Measurements from ENCODE around the gene VSIG2. TPM values are rescaled to one million over a fixed set of nuclear protein-coding genes. Genes with fewer than 3 reads are reported as not detected.

The VSIG2 gene
- total and polyA plus RNA-seq, 10 of the 15 experiments (the other 5 are each of a cell fraction or from before 2014, with no cell fraction given), result 0.13 to 0.31 (median 0.15) TPM; not detected in 5

DNA sequence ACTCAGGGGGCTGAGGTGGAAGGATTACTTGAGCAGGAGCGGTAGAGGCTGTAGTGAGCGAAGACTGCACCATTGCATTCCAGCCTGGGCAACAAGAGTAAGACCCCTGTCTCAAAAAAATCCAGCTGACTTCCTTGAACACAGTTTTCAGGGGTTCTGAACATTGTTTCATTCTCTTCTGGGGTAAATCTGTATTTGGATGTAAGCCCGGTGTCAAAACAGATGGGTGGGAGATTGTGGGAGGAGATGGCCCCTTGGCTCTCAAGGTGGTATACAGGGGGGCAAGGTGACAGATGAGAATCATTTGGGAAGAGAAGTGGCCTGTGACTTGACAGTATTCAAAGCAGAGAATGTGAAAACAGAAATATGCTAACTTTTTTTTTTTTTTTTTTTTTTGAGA, 5.3 kb upstream of the VSIG2 start:
- ChIA-PET RAD21 (ENCODE audit: unreplicated experiment) (no interaction called here), SMC1A (ENCODE audit: uncharacterized antibody, unreplicated experiment) (interaction anchor here (0.8 to 8.8 kb wide), 4 partner anchors 11 to 86 kb away, joined by 4 to 93 read pairs (median 52); partner anchors contain the start of genes SIAE and SPA17), POLR2A (interaction anchor here (0.7 kb wide), 1 partner anchor 16 kb away, joined by 4 read pairs; no protein-coding TSS in a partner anchor), CTCF (interaction anchor here (0.6 to 16.3 kb wide), 3 partner anchors 13 to 56 kb away, joined by 5 to 272 read pairs (median 202); partner anchors contain the start of genes MSANTD2 and NRGN)
- in situ Hi-C loops (cut with MboI) (no loop called here), intact Hi-C loops (cut with micrococcal nuclease; ENCODE audit: unreplicated experiment) (no loop called here)
- H2AFZ ChIP-seq (ENCODE audit: control insufficient read depth, low read depth, low read length), result no peak overlapping the region
- no peak overlapping the region for H3K4me2 ChIP-seq (ENCODE audit: control insufficient read depth, insufficient read depth)
- H3K4me1 ChIP-seq (ENCODE audit: control insufficient read depth, insufficient read depth, low read length), result peaks cover 18% of the 10 kb centered on the region
- H3K27me3 ChIP-seq (replicated peaks in 1 of 2; ENCODE audit: control insufficient read depth in 2 of 2, insufficient read depth in 2 of 2, low read length in 1 of 2), result no peaks in the 10 kb centered on the region
- peaks cover 46% of the 10 kb centered on the region for H3K79me2 ChIP-seq (ENCODE audit: control insufficient read depth, insufficient read depth, low read length)
- H4K20me1 ChIP-seq (ENCODE audit: control insufficient read depth, insufficient read depth), result no peaks in the 10 kb centered on the region
- no peaks in the 10 kb centered on the region; a peak in 1 of 4 replicates for H3K36me3 ChIP-seq (ENCODE audit: control insufficient read depth in 2 of 2, insufficient read depth in 2 of 2, low read length in 1 of 2)
- ATAC-seq (no peak), DNase-seq (ENCODE audit: low read depth, low spot score) (no peak), FAIRE-seq (no peak)
- no TSS peak for BruUV-seq (replicated peaks)
- 91% methylated on average over 3 of the region's 3 CpGs for WGBS (ENCODE audit: insufficient coverage, insufficient replicate concordance, low lambda C conversion rate, missing lambda C conversion rate)
- no peaks in the 10 kb centered on the region for H3K9me3 ChIP-seq (replicated peaks; ENCODE audit: control insufficient read depth, insufficient read depth, low read length)
- H3K9ac ChIP-seq (ENCODE audit: control insufficient read depth, insufficient read depth, low read length), result no peak overlapping the region
- H3K4me3 ChIP-seq, result no peak overlapping the region
- TF ChIP-seq CHD1 (IDR thresholded peaks at IDR 0.05; ENCODE audit: low read depth, low read length), result no peak
- TF ChIP-seq STAT3 (IDR thresholded peaks at IDR 0.05; ENCODE audit: low read depth, low read length), result no peak
- no peak for TF ChIP-seq SPI1 (IDR thresholded peaks at IDR 0.05; ENCODE audit: borderline replicate concordance, insufficient read depth, low read depth, low read length)
- TF ChIP-seq MYB (IDR thresholded peaks at IDR 0.05; ENCODE audit: borderline replicate concordance, low read depth, low read length), result no peak
- no peak for TF ChIP-seq SRF (IDR thresholded peaks at IDR 0.05; ENCODE audit: low read depth in 2 of 2, low read length in 2 of 2)
- TF ChIP-seq, protein P1, sequence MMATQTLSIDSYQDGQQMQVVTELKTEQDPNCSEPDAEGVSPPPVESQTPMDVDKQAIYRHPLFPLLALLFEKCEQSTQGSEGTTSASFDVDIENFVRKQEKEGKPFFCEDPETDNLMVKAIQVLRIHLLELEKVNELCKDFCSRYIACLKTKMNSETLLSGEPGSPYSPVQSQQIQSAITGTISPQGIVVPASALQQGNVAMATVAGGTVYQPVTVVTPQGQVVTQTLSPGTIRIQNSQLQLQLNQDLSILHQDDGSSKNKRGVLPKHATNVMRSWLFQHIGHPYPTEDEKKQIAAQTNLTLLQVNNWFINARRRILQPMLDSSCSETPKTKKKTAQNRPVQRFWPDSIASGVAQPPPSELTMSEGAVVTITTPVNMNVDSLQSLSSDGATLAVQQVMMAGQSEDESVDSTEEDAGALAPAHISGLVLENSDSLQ (IDR thresholded peaks at IDR 0.05), result no peak
- H3K27ac ChIP-seq (ENCODE audit: control insufficient read depth, insufficient read depth), result no peak overlapping the region
